GM19372 (cell line): ENCODE results near the gene CCDC81.
A peak's percentile ranks its signal among the peaks of the same experiment; 100 is the strongest.

Experiments used
- ATAC-seq: cut with Tn5 transposase; IDR thresholded peaks from one replicate; pipeline ENCODE4 v1.9.1; 2021; ENCODE audit warnings: mild to moderate bottlenecking, low read depth, moderate library complexity; ENCODE audit not compliant: unreplicated experiment

The CCDC81 gene

GRCh38 chr11:86435711-86436110, 61.0 kb downstream of the CCDC81 start:
- ATAC-seq: no peak

DNA sequence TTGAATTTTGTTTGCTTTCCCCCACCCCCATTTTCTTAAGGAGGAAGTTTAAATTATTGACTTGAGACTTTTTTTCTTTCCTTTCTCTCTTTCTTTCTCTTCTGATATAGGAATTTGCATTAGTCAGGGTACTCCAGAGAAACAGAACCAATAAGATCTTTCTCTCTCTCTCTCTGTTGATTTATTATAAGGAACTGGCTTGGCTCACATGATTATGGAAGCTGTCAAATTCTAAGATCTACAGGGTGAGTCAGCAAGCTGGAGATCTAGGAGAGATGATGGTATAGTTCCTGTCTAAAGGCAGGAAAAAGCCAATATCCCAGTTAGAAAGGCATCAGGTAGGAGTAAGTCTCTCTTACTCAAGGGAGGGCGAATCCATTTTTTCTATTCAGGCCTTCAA, 64.0 kb downstream of the CCDC81 start:
- no peak for ATAC-seq

DNA sequence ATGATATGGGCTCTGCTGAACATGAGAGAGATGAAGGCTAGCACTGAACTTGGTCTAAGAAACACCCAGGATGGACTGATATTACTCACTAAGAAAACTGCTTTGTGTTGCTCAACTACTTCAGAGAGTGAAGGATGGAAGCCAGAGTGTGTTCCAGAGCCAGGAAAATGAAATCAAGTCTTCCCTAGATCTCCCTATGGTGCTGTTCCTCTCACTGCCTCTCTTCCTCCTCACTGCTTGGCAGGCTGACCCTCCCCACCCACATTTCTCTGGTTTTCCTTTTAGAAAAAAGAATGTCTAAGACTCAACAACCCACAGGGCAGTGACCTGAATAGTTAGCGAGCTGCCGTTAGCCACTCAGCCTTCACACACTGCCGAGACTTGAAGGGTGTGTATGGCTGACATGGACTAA, 65.6 kb downstream of the CCDC81 start:
- no peak for ATAC-seq

DNA sequence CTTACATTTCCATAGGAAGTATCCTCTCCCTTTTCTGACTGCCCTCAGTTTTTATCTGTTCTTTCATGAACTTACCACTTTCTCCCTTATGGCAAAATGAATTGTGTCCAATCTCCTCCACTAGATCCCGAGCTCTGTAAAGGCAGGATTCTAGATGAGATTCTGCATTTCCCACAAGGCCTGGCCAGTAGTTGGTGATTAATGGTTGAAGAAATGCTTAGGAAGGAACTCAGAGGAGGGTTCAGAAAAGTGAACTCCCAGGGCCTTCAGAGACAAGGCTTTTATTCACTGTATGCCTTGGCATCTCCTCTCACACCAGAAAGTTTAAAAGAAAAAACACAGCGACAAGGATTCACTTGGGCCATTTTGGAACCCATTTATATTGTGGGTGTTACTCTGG, 66.2 kb downstream of the CCDC81 start:
- no peak for ATAC-seq

DNA sequence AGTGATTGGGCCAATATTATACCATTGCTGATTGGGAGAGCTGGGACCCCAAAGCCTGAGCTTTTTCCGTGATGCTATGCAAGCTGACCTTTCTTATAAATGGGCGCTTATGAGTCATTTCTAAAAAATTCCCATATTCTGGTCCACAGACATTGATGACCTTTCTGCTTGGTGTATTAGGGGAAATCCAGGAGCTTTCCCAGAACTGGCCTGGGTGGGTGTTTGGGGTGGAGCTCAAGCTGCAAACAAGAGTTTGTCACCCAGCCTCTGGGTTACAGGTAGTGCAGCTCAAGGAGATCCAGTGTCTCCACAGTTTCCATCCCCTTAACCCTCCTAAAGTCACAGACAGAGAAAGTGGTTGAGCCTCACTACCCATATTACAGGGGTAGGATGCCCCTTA, 67.7 kb downstream of the CCDC81 start:
- no peak for ATAC-seq

- ATAC-seq: no peak
These were observed 68.1 kb downstream of the CCDC81 start for GRCh38 chr11:86442827-86443226.

DNA sequence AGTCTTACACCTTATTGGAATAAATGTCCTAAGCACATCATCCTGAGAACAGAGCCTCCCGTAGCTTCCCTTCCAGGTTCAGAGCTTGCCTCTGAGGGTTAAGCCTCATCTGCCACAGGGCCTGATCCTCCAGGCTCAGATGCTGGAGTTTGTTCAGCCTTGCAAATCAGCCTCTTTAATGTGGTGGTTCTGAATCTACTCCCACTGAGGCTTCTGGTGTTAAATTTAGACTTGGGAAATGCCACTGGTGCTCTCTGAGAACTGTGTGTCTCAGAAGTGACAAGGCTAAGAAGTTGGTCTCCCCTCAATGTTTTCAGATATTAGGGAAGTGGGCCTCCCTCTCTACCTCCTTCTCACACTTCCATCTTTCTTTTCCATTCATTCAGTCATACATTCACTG, 68.7 kb downstream of the CCDC81 start:
- no peak for ATAC-seq

- no peak for ATAC-seq
These were observed 70.3 kb downstream of the CCDC81 start for GRCh38 chr11:86444981-86445380.

- no peak for ATAC-seq
These were observed 71.7 kb downstream of the CCDC81 start for GRCh38 chr11:86446163-86446923.

DNA sequence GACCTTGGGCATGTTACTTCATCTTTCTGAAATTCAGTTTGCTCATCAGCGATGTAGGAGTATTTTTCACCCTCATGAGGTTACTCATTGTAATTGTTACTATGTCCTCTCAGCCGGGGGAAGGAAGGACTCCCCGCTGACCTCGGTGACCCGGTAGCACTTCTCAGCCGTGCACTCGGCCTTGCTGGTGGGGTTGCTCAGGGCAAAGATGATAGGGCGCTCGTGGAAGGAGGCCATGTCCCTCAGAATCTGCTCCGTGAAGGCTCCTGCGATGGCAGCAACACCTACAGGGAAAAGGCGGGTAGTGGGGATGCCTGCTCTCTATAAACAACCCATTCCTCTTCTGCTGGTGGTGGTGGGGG, 72.2 kb downstream of the CCDC81 start:
- no peak for ATAC-seq

DNA sequence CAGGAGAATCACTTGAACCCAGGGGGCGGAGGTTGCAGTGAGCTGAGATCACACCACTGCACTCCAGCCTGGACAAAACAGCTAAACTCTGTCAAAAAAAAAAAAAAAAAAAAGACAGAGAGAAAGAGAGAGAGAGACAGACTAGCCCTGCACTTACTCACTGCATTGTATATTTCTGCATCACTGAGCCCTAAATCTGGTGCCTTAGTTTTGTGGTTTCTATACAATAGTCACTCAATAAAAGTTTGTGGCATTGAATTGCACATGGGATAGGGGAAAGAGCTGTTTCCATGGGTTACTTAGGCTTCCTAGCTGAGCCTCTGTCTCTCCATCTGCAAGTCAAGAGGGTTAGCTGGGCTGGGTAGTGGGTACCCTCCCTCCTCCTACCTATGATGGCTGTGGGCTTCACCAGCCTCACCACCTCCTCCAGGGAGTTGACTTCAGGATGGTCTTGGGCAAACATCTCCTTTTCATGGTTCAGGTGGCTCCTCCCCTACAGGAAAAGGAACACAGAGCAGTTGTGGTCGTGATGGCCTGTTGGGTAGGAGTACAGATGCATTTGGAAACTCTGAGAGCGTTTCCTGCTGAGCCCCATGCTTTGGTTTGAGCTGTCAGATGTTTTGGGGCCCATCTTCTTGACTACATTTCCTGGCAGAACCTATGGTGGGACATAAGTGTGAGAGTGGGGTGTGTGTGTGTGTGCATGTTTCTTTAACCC, 73.2 kb downstream of the CCDC81 start:
- no peak for ATAC-seq

DNA sequence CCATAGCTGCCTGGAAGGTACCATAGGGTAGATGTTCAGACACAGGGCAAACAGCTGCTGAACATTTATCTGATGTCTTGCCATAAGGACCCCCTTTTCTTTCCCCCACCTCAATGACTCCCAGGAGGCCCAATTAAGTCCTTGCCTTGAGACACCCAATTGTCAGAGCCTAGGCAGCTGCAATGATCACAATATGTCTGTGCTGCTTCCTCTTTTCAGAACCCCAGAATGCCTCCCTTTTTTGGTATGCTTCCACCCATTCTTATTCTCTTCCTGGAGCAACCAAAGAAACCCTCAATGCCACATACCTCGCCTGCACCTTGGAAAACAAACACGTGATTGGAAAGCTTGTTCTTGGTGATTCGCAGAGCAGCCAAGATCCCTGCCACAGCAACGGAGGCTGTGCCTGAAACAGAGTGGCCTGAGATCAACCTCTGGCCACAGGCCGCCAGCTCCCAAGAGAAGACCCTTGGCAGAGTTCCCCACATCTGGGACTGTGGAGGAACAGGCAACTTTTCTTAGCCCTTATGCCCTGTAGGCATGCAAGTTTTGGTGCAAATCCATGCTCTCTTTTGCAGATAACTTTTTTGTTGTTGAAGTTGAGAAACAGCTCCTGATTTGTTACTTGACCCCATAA, 75.4 kb downstream of the CCDC81 start:
- ATAC-seq: no peak

DNA sequence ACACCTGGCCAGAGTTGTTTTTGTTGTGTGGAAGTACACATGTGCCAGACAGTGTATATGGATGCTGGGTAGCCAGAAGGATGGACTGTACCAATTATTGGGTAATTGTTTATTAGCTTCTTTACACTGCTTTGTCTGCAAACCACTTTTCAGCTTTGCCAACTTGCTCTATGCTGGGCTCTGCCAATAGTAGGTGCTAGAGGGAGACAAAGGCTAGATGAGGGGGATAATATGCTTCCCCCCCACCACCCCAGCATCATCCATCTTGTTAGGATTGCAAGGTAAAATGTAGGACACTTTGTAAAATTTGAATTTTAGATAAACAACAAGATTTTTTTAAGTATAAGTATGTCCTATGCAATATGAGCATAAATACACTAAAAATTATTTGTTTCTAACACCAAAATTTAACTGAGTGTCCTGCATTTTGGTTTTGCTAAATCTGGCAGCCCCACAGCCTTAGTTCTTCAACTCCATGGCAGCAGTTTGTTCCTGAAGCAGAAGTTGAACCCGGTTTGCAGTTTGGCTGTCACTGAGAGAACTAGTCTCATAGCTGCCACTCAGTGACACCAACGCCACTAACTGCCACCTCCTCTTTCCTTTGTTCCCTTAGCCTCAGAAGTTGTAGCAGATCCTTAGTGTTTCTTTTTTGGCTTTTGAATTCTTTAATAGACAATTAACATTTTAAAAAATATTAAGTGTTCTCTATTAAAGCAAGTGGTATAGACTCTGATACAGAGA, 78.8 kb downstream of the CCDC81 start:
- ATAC-seq: no peak

DNA sequence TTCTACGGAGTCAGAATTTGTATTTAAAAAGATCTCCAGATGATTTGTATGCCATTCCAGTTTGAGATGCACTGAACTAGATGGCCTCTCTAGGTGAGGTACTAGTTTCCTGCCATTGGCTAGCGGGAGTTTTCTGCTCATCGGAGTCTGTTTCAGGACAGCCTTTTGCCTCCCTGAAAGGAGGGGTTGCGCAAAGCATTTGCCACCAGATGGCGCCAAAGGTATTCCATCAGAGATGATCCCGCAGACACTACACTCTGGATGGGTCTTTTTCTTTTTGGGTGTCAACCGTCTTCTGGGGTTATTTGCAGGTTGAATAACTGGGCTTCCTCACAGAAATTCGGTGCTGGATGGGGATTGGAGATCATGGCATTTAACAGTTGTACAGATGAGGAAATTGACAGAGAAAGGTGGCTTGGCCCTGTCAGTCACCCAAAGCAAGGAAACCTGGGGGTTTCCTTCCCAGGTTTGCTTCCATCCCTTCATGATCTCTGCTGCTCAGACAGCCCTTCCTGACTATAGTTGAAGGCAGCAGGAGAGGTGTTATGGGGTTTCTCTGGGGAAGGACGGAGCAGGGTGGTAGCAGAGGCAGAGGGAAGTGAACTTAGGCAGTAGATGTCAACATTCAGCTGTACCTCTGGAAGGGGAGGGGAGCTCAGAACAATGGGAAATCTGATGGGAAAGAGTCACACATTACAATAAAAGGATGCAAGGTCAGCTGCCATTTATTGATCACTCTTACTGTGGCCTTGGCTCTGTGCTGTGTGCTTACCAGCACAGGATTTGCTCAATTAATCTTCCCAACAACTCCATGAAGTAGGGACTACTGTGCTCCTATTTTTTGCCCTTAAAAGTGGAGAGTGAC, 81.6 kb downstream of the CCDC81 start:
- ATAC-seq: peak; percentile 77

GRCh38 chr11:86458294-86459001, 83.8 kb downstream of the CCDC81 start:
- no peak for ATAC-seq

DNA sequence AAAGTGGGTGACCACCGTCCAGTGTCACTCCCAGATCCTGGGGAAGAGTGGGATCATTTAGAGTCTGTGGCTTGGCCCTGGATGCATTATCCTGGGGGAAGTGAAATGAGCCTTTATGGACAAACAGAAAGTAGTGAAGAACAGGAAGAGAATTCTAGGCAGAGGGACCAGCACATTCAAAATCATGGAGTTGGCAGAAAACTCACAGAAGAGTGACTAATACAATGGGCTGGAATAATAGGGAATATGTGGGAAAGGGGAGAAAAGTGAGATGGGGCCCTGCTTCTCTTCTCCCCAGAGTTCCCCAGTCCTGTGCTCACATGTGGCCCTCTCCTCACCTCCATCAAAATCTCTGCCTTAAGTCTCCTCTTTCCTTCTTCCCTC, 84.3 kb downstream of the CCDC81 start:
- no peak for ATAC-seq

- ATAC-seq: no peak
These were observed 85.2 kb downstream of the CCDC81 start for GRCh38 chr11:86459682-86460460.

- ATAC-seq: no peak
These were observed 86.0 kb downstream of the CCDC81 start for GRCh38 chr11:86460461-86461385.
